T-cell (primary cell): ENCODE results near the gene ZNF174. TPM values are rescaled to one million over a fixed set of nuclear protein-coding genes. Genes with fewer than 3 reads are reported as not detected.
A peak's percentile ranks its signal among the peaks of the same experiment; 100 is the strongest.

Experiments used
- ATAC-seq, 4 experiments: fragments of 200-7000 bp in 3 of 4; fragments of 150-1000 bp in 1 of 4; cut with Tn5 transposase; replicated peaks in 1 of 4; 1 replicate in 3 of 4; 2 replicates in 1 of 4; pipeline ENCODE4 v1.10.0; 2021; ENCODE audit warnings: moderate library complexity in 3 of 4, mild to moderate bottlenecking in 2 of 4, moderate number of reproducible peaks in 1 of 4
- CTCF ChIA-PET, 2 donors: fragments of 300-600 bp; sonication (Branson Sonifier 250); formaldehyde crosslinking; loops; one replicate each; lab custom pipeline; 2022; ENCODE audit warnings: antibody characterized with exemption in 2 of 2; lab: Charles Lee
- POLR2A ChIA-PET, 2 donors: fragments of 300-600 bp; sonication (Branson Sonifier 250); formaldehyde crosslinking; loops; one replicate each; lab custom pipeline; 2022; ENCODE audit warnings: antibody characterized with exemption in 2 of 2; lab: Charles Lee
- DNase-seq, 35 experiments: peaks; one replicate each; pipeline versions ENCODE4 v3.0.0 to v3.0.0-alpha.2; 2013 to 2023
- H3K27ac ChIP-seq: one replicate; pipeline ENCODE4 v1.5.1; 2013; ENCODE audit warnings: low read length
- H3K27me3 ChIP-seq, 2 experiments: replicated peaks in 1 of 2; 1 replicate in 1 of 2; 2 replicates in 1 of 2; pipeline versions ENCODE4 v1.6.1 to v1.7.0; 2013; ENCODE audit warnings: low read length in 1 of 2, mixed read lengths in 1 of 2; ENCODE audit not compliant: control insufficient read depth in 2 of 2, insufficient read depth in 2 of 2; ENCODE audit errors: extremely low read depth in 1 of 2
- H3K36me3 ChIP-seq, 2 donors: 1 replicate in 1 of 2; 2 replicates in 1 of 2; pipeline versions ENCODE4 v1.6.1 to v1.7.0; 2013; ENCODE audit warnings: low read length in 1 of 2; ENCODE audit not compliant: control insufficient read depth in 2 of 2, insufficient read depth in 1 of 2; ENCODE audit errors: extremely low read depth in 1 of 2
- H3K4me1 ChIP-seq, 2 experiments: 1 replicate in 1 of 2; 2 replicates in 1 of 2; pipeline versions ENCODE4 v1.6.1 to v1.7.0; 2013; ENCODE audit warnings: low read length in 2 of 2, mixed read lengths in 1 of 2; ENCODE audit not compliant: insufficient read depth in 2 of 2, control insufficient read depth in 1 of 2; ENCODE audit errors: extremely low read depth in 1 of 2
- H3K4me3 ChIP-seq, 2 donors: 1 replicate in 1 of 2; 2 replicates in 1 of 2; pipeline versions ENCODE4 v1.5.1 to v1.7.0; 2013; ENCODE audit warnings: mild to moderate bottlenecking in 2 of 2, low read length in 1 of 2, moderate library complexity in 1 of 2; ENCODE audit not compliant: control insufficient read depth in 1 of 2; ENCODE audit errors: extremely low read depth in 1 of 2
- H3K9me3 ChIP-seq: 2 replicates; pipeline ENCODE4 v1.7.0; 2013
- H3K27ac Mint-ChIP-seq, 2 donors: one replicate each; pipeline ENCODE4 v1.8.0; 2020 to 2021; ENCODE audit warnings: mild to moderate bottlenecking in 2 of 2, mixed read lengths in 2 of 2
- H3K27me3 Mint-ChIP-seq, 2 donors: one replicate each; pipeline ENCODE4 v1.8.0; 2021 to 2022; ENCODE audit warnings: mixed read lengths in 2 of 2
- H3K36me3 Mint-ChIP-seq: one replicate; pipeline ENCODE4 v1.8.0; 2021; ENCODE audit warnings: mixed read lengths
- H3K4me1 Mint-ChIP-seq, 3 donors: one replicate each; pipeline ENCODE4 v1.8.0; 2020 to 2022; ENCODE audit warnings: mixed read lengths in 3 of 3, mild to moderate bottlenecking in 1 of 3
- H3K4me3 Mint-ChIP-seq, 3 donors: one replicate each; pipeline ENCODE4 v1.8.0; 2020 to 2022; ENCODE audit warnings: mild to moderate bottlenecking in 3 of 3, mixed read lengths in 3 of 3, moderate library complexity in 3 of 3
- H3K9me3 Mint-ChIP-seq, 3 donors: one replicate each; pipeline ENCODE4 v1.8.0; 2020 to 2022; ENCODE audit warnings: mixed read lengths in 3 of 3
- WGBS: methylation state at CpG from one replicate; pipeline ENCODE4 v1.1.5; 2013; ENCODE audit warnings: missing lambda C conversion rate; ENCODE audit not compliant: insufficient coverage; 5-methylcytosine and 5-hydroxymethylcytosine counted together
- total RNA-seq, 35 experiments: library from RNA in 6 of 35; stranded (reverse) in 6 of 35; fragments of 120-200 nt in 1 of 35; gene quantifications; one replicate each; pipeline versions ENCODE4 v1.2.1 to v1.2.4 and lab custom pipeline; 2013 to 2026

ZNF174 gene
- total RNA-seq, 5 donors from 2014 or later (not counting 1 experiment from before 2014, with no cell fraction given): 6.4 to 18.7 (median 18.5) TPM

DNA sequence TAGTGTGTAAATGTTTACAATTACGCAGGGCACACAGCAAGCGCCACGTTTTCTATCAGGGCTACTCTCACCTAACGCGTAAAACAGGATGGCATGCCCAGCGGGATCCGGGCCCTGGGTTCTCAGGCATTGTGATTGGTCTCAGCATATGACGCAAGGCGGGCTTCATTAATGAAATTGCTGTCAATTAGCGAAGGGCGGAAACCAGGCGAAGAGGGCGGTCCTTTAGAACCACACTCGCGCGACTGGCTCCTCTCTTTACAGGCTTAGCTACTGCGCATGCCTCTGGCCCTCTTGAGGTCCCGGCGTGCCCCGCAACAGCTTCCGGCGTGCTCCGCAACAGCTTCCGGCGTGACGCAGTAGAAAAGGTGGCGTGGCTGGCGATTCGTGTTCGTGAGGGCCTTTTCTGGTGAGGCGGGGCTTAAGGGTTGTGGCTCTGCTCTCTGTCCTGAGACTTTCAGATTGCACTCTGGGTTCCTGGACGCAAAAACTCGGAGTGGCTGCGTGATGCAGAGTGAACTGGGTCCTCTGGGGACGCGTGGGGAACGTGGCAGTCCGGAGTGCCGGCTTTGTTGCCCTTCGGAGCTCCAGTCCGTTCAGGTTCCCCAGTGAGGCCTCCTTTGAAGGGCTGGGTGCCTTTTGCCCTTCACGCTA is 36.1 kb upstream of the ZNF174 start:
- DNase-seq (peak; percentile 64 to 92 (median 82)), ATAC-seq (peak; percentile 92 to 97 (median 96))
- Mint-ChIP-seq H3K4me1 (peaks cover 11 to 14% (median 14%) of the 10 kb centered on the region in 3 donors), H3K27ac (peak overlapping the region; percentile 89), H3K9me3 (peaks cover 0 to 16% (median 8%) of the 10 kb centered on the region in 3 donors), H3K36me3 (peaks cover 12% of the 10 kb centered on the region), H3K4me3 (peak overlapping the region; percentile 81 to 85 (median 83)), H3K27me3 (peaks cover 18 to 21% of the 10 kb centered on the region in 2 donors)
- no peaks in the 10 kb centered on the region for H3K9me3 ChIP-seq
- H3K4me1 ChIP-seq: peaks cover 0 to 14% of the 10 kb centered on the region in 2 experiments
- H3K27me3 ChIP-seq: peaks cover 2 to 10% of the 10 kb centered on the region in 2 experiments
- CTCF ChIA-PET: interaction anchor here in 1 of 2 donors (1.1 kb wide), 1 partner anchor 79 kb away, joined by 4 read pairs; the partner anchor contains the start of gene NAA60
- no peaks in the 10 kb centered on the region for H3K36me3 ChIP-seq
- H3K4me3 ChIP-seq: peak overlapping the region; percentile 48 to 84
- peak overlapping the region; percentile 89 for H3K27ac ChIP-seq
- WGBS: 28% methylated on average over 42 of the region's 42 CpGs
- POLR2A ChIA-PET: no interaction called here

- CTCF ChIA-PET: no interaction called here
- Histone ChIP-seq H3K4me1 (peaks cover 0 to 14% of the 10 kb centered on the region in 2 experiments), H3K27me3 (peaks cover 0 to 3% of the 10 kb centered on the region in 2 experiments), H3K27ac (no peak overlapping the region), H3K9me3 (peaks cover under 1% of the 10 kb centered on the region), H3K4me3 (no peak overlapping the region), H3K36me3 (no peaks in the 10 kb centered on the region)
- no peak overlapping the region for H3K27ac Mint-ChIP-seq
- no peak for ATAC-seq
- no peak overlapping the region for H3K4me3 Mint-ChIP-seq
- H3K36me3 Mint-ChIP-seq: peaks cover 17% of the 10 kb centered on the region
- 96% methylated on average over 7 of the region's 11 CpGs for WGBS
- no peaks in the 10 kb centered on the region for H3K27me3 Mint-ChIP-seq
- H3K4me1 Mint-ChIP-seq: peaks cover 11 to 14% (median 14%) of the 10 kb centered on the region in 3 donors
- no peak for DNase-seq
- POLR2A ChIA-PET: no interaction called here
- H3K9me3 Mint-ChIP-seq: peaks cover 3 to 17% (median 8%) of the 10 kb centered on the region in 3 donors
Observed at GRCh38 chr16:3369073-3369472, 31.9 kb upstream of the ZNF174 start.

- no peak overlapping the region for H3K4me3 ChIP-seq
- H3K9me3 Mint-ChIP-seq: peaks cover 22 to 59% (median 41%) of the 10 kb centered on the region in 3 donors
- H3K4me1 ChIP-seq: no peaks in the 10 kb centered on the region
- peaks cover 7% of the 10 kb centered on the region for H3K9me3 ChIP-seq
- H3K27me3 Mint-ChIP-seq: no peaks in the 10 kb centered on the region
- no peaks in the 10 kb centered on the region for H3K36me3 ChIP-seq
- no peaks in the 10 kb centered on the region for H3K27me3 ChIP-seq
- no peak for ATAC-seq
- ChIA-PET POLR2A (no interaction called here), CTCF (no interaction called here)
- no peaks in the 10 kb centered on the region for H3K4me1 Mint-ChIP-seq
- WGBS: no CpG with 5 or more reads among the region's 5 CpGs
- no peak overlapping the region for H3K27ac Mint-ChIP-seq
- H3K4me3 Mint-ChIP-seq: no peak overlapping the region
- no peak for DNase-seq
- no peak overlapping the region for H3K27ac ChIP-seq
- H3K36me3 Mint-ChIP-seq: peaks cover 66% of the 10 kb centered on the region
Observed at GRCh38 chr16:3375680-3376079, 25.3 kb upstream of the ZNF174 start.

- Mint-ChIP-seq H3K9me3 (peaks cover 27 to 79% (median 54%) of the 10 kb centered on the region in 3 donors), H3K27me3 (no peaks in the 10 kb centered on the region), H3K27ac (no peak overlapping the region), H3K4me1 (no peaks in the 10 kb centered on the region), H3K36me3 (peaks cover 86% of the 10 kb centered on the region), H3K4me3 (no peak overlapping the region)
- peaks cover 19% of the 10 kb centered on the region for H3K9me3 ChIP-seq
- ATAC-seq (no peak), DNase-seq (no peak)
- no peak overlapping the region for H3K4me3 ChIP-seq
- H3K27me3 ChIP-seq: no peaks in the 10 kb centered on the region
- H3K36me3 ChIP-seq: peaks cover 4 to 7% of the 10 kb centered on the region in 2 donors
- H3K27ac ChIP-seq: no peak overlapping the region
- no peaks in the 10 kb centered on the region for H3K4me1 ChIP-seq
- POLR2A ChIA-PET: no interaction called here
- CTCF ChIA-PET: no interaction called here
Observed at GRCh38 chr16:3377917-3378316, 23.1 kb upstream of the ZNF174 start.

GRCh38 chr16:3383045-3383448 is 18.0 kb upstream of the ZNF174 start:
- Mint-ChIP-seq H3K9me3 (peaks cover 30 to 63% (median 52%) of the 10 kb centered on the region in 3 donors), H3K27me3 (no peaks in the 10 kb centered on the region), H3K4me1 (peaks cover 0 to 3% (median 0%) of the 10 kb centered on the region in 3 donors), H3K4me3 (no peak overlapping the region), H3K27ac (no peak overlapping the region), H3K36me3 (peaks cover 92% of the 10 kb centered on the region)
- Histone ChIP-seq H3K36me3 (peaks cover 28 to 38% of the 10 kb centered on the region in 2 donors), H3K27ac (no peak overlapping the region), H3K27me3 (no peaks in the 10 kb centered on the region), H3K4me3 (peak overlapping the region in 1 of 2 donors; percentile 44), H3K9me3 (peaks cover 27% of the 10 kb centered on the region), H3K4me1 (no peaks in the 10 kb centered on the region)
- ChIA-PET POLR2A (no interaction called here), CTCF (no interaction called here)
- DNase-seq (no peak), ATAC-seq (no peak)
- 100% methylated on average over 2 of the region's 10 CpGs for WGBS

GRCh38 chr16:3388325-3388724 is 12.7 kb upstream of the ZNF174 start:
- no peaks in the 10 kb centered on the region for H3K27me3 Mint-ChIP-seq
- H3K27ac Mint-ChIP-seq: no peak overlapping the region
- no peak for ATAC-seq
- POLR2A ChIA-PET: no interaction called here
- Histone ChIP-seq H3K4me1 (peaks cover 0 to 3% of the 10 kb centered on the region in 2 experiments), H3K36me3 (peaks cover 42 to 69% of the 10 kb centered on the region in 2 donors), H3K4me3 (peak overlapping the region in 1 of 2 donors; percentile 15), H3K27ac (no peak overlapping the region), H3K9me3 (peaks cover 15% of the 10 kb centered on the region), H3K27me3 (no peaks in the 10 kb centered on the region)
- WGBS: 98% methylated on average over 5 of the region's 6 CpGs
- peaks cover 2 to 11% (median 6%) of the 10 kb centered on the region in 3 donors for H3K4me1 Mint-ChIP-seq
- H3K4me3 Mint-ChIP-seq: no peak overlapping the region
- H3K36me3 Mint-ChIP-seq: peaks cover 84% of the 10 kb centered on the region
- no peak for DNase-seq
- peaks cover 32 to 45% (median 41%) of the 10 kb centered on the region in 3 donors for H3K9me3 Mint-ChIP-seq
- CTCF ChIA-PET: interaction anchor here in 1 of 2 donors (1.3 kb wide), 1 partner anchor 13 kb away, joined by 4 read pairs; the partner anchor contains the start of genes ZNF174 and ZSCAN32
